ENCODE results near the gene OR2V2.

- TF ChIP-seq CTCF (IDR thresholded peaks at IDR 0.05; ENCODE audit: low read depth, low read length, missing input control) (no peak), YY1 (IDR thresholded peaks at IDR 0.05) (no peak), JUND (IDR thresholded peaks at IDR 0.05) (no peak), REST (IDR thresholded peaks at IDR 0.05) (no peak), RAD21 (IDR thresholded peaks at IDR 0.05) (no peak), MAX (IDR thresholded peaks at IDR 0.05) (no peak), EGR1 (IDR thresholded peaks at IDR 0.05; ENCODE audit: low read depth in 2 of 2) (no peak), NR2F2 (IDR thresholded peaks at IDR 0.05) (peak; percentile 10), ZBTB33 (IDR thresholded peaks at IDR 0.05) (no peak)
These were observed 58.6 kb downstream of the OR2V2 start for GRCh38 chr5:181205761-181206649.

Measured in liver (tissue), 3 donors.